Hepatocyte (in vitro differentiated cells): Measurements from ENCODE around the gene ALK.

Source experiments
- CTCF ChIP-seq: fragments of 200-600 bp; sonication (generic); IDR thresholded peaks from 2 replicates; pipeline ENCODE4 v1.5.1; 2016; ENCODE audit warnings: antibody characterized with exemption, mild to moderate bottlenecking; ENCODE audit not compliant: poor library complexity
- EZH2 ChIP-seq: fragments of 200-600 bp; sonication (generic); IDR thresholded peaks from 2 replicates; pipeline ENCODE4 v1.6.1; 2016; ENCODE audit warnings: antibody characterized with exemption, mild to moderate bottlenecking, borderline replicate concordance
- EZH2phosphoT487 ChIP-seq: fragments of 200-600 bp; sonication (generic); IDR thresholded peaks from one replicate; pipeline ENCODE4 v1.6.1; 2018; ENCODE audit warnings: antibody characterized with exemption, mild to moderate bottlenecking, low read depth, moderate library complexity; ENCODE audit not compliant: unreplicated experiment, severe bottlenecking

- no peak for TF ChIP-seq CTCF
- no peak for TF ChIP-seq EZH2
- no peak for TF ChIP-seq EZH2phosphoT487
Observed at GRCh38 chr2:29420464-29420863, 500.9 kb downstream of the ALK start.
